GM21576 (cell line): ENCODE results near the gene SLC6A5.
"Not testable (repeated sequence)": the region's sequence is repeated elsewhere in the genome, so short reads cannot be mapped to it uniquely, and the experiment has no call there.

ENCODE experiments used
- ATAC-seq: cut with Tn5 transposase; IDR thresholded peaks from one replicate; pipeline ENCODE4 v1.9.1; 2021; ENCODE audit warnings: mild to moderate bottlenecking, moderate library complexity; ENCODE audit not compliant: unreplicated experiment

The SLC6A5 gene

GRCh38 chr11:20599221-20600019, at the start of gene SLC6A5:
TSS of gene SLC6A5 (plus strand) at chr11:20599608. CDS start at chr11:20599673, 65 bp downstream.
- ATAC-seq, result no peak

GRCh38 chr11:20551096-20551495, 48.3 kb upstream of the SLC6A5 start:
- no peak for ATAC-seq

GRCh38 chr11:20555783-20556182, 43.6 kb upstream of the SLC6A5 start:
- ATAC-seq, result no peak

- ATAC-seq, result not testable (repeated sequence)
These were observed 43.0 kb upstream of the SLC6A5 start for GRCh38 chr11:20556396-20556795.

GRCh38 chr11:20558741-20559140, 40.7 kb upstream of the SLC6A5 start:
- ATAC-seq, result no peak

- ATAC-seq, result no peak
These were observed 39.7 kb upstream of the SLC6A5 start for GRCh38 chr11:20559523-20560300.

- no peak for ATAC-seq
These were observed 37.5 kb upstream of the SLC6A5 start for GRCh38 chr11:20561915-20562314.

GRCh38 chr11:20563866-20564265, 35.5 kb upstream of the SLC6A5 start:
- ATAC-seq, result no peak

- ATAC-seq, result no peak
These were observed 34.4 kb upstream of the SLC6A5 start for GRCh38 chr11:20564846-20565635.

- not testable (repeated sequence) for ATAC-seq
These were observed 33.3 kb upstream of the SLC6A5 start for GRCh38 chr11:20566115-20566514.

- no peak for ATAC-seq
These were observed 32.6 kb upstream of the SLC6A5 start for GRCh38 chr11:20566591-20567434.

- ATAC-seq, result not testable (repeated sequence)
These were observed 19.7 kb upstream of the SLC6A5 start for GRCh38 chr11:20579725-20580124.

- ATAC-seq, result no peak
These were observed 16.2 kb upstream of the SLC6A5 start for GRCh38 chr11:20583201-20583600.

GRCh38 chr11:20584093-20584774, 15.2 kb upstream of the SLC6A5 start:
- ATAC-seq, result no peak

- ATAC-seq, result no peak
These were observed 9.6 kb upstream of the SLC6A5 start for GRCh38 chr11:20589796-20590195.

- ATAC-seq, result no peak
These were observed 9.0 kb upstream of the SLC6A5 start for GRCh38 chr11:20590381-20590780.

GRCh38 chr11:20592741-20593140, 6.7 kb upstream of the SLC6A5 start:
- ATAC-seq, result no peak

- ATAC-seq, result no peak
These were observed 4.9 kb upstream of the SLC6A5 start for GRCh38 chr11:20594274-20595061.

GRCh38 chr11:20595101-20595500, 4.3 kb upstream of the SLC6A5 start:
- no peak for ATAC-seq
